ENCODE measurements around the gene CDH5.

CDH5 gene

GRCh38 chr16:66379571-66379941 is 13.1 kb downstream of the CDH5 start:
- no peak for DNase-seq (ENCODE audit: low read depth)
- H3K4me3 ChIP-seq (ENCODE audit: low read depth, low read length) = no peak overlapping the region
- no peak for TF ChIP-seq CTCF (IDR thresholded peaks at IDR 0.05; ENCODE audit: low read depth, low read length, missing control alignments)

DNA sequence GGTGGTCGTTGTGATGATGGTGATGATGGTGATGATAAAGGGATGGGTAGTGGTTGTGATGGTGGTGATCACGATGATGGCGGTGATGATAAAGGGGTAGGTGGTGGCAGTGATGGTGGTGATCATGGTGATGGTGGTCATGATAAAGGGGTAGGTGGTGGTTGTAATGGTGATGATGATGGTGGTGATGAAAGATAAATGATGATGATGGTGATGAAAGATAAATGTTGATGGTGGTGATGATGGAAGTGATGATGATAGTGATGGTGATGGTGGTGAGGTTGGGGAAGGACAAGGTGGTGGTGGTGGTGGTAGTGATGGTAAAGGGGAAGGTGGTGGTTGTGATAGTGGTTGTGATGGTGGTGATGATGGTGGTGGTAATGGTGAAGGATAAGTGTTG is 13.9 kb downstream of the CDH5 start:
- H3K4me3 ChIP-seq (ENCODE audit: low read depth, low read length) = no peak overlapping the region
- TF ChIP-seq CTCF (IDR thresholded peaks at IDR 0.05; ENCODE audit: low read depth, low read length, missing control alignments) = no peak
- no peak for DNase-seq (ENCODE audit: low read depth)

- H3K4me3 ChIP-seq (ENCODE audit: low read depth, low read length) = no peak overlapping the region
- no peak for TF ChIP-seq CTCF (IDR thresholded peaks at IDR 0.05; ENCODE audit: low read depth, low read length, missing control alignments)
Observed at GRCh38 chr16:66381585-66382170, 15.2 kb downstream of the CDH5 start.

GRCh38 chr16:66382171-66382965 is 15.9 kb downstream of the CDH5 start:
- no peak for DNase-seq (ENCODE audit: low read depth)
- TF ChIP-seq CTCF (IDR thresholded peaks at IDR 0.05; ENCODE audit: low read depth, low read length, missing control alignments) = no peak
- no peak overlapping the region for H3K4me3 ChIP-seq (ENCODE audit: low read depth, low read length)

More at GRCh38 chr16:66381585-66382170, 15.2 kb downstream of the CDH5 start:
- no peak for DNase-seq (ENCODE audit: low read depth)

DNA sequence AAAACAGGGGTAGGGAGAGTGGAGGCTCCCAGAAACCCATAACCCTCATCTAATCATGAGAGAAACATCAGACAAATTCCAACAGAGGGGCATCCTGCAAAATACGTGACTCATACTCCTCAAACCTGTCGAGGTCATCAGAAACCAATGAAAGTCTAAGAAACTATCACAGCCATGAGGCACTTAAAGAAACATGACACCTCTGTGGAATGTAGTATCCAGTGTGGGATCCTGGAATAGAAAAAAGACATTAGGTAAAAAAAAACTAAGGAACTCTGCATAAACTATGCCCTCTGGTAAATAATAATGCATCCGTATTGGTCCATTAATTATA is 16.4 kb downstream of the CDH5 start:
- no peak for TF ChIP-seq CTCF (IDR thresholded peaks at IDR 0.05; ENCODE audit: low read depth, low read length, missing control alignments)
- H3K4me3 ChIP-seq (ENCODE audit: low read depth, low read length) = no peak overlapping the region
- DNase-seq (ENCODE audit: low read depth) = no peak

DNA sequence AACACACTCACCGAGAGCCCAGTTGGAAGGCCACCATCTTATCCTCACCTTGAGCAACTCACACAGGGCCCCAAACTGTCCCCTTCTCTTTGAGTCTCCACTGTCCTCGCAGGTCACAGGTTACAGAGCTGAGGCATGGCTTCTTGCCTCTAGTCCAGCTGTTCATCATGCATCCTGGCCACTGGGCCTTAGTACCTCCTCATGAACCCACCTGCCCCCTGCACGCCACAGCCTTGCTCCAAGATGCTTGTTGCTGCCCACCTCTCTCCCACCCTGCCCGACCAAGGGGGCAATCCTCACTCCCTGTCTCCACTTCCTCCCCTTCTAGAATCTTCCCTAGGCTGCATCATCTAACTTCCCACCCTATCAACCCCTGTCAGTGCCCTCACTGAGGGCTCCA is 17.1 kb downstream of the CDH5 start:
- TF ChIP-seq CTCF (IDR thresholded peaks at IDR 0.05; ENCODE audit: low read depth, low read length, missing control alignments) = no peak
- no peak overlapping the region for H3K4me3 ChIP-seq (ENCODE audit: low read depth, low read length)
- DNase-seq (ENCODE audit: low read depth) = no peak

- DNase-seq (ENCODE audit: low read depth) = no peak
- no peak overlapping the region for H3K4me3 ChIP-seq (ENCODE audit: low read depth, low read length)
- TF ChIP-seq CTCF (IDR thresholded peaks at IDR 0.05; ENCODE audit: low read depth, low read length, missing control alignments) = no peak
Observed at GRCh38 chr16:66385415-66385814, 18.9 kb downstream of the CDH5 start.

Data from GM12864 (cell line).